GM19238 (cell line): ENCODE data around the gene GPSM3.
"Not testable (repeated sequence)": the region's sequence is repeated elsewhere in the genome, so short reads cannot be mapped to it uniquely, and the experiment has no call there.

Source experiments
- DNase-seq: peaks from one replicate; pipeline ENCODE4 v3.0.0; 2011; ENCODE audit warnings: low spot score; ENCODE audit not compliant: insufficient read length

Gene GPSM3

GRCh38 chr6:32151863-32152768 lies 40.3 kb downstream of the GPSM3 start, which contains the start of gene PRRT1:
PRRT1 (minus strand) TSS chr6:32151939; CDS start chr6:32151827, 112 bp downstream.
- no peak for DNase-seq

GRCh38 chr6:32151181-32151862 lies 41.1 kb downstream of the GPSM3 start:
- no peak for DNase-seq

- no peak for DNase-seq
Measured at GRCh38 chr6:32149932-32150870, 42.2 kb downstream of the GPSM3 start.

GRCh38 chr6:32149092-32149755 lies 43.2 kb downstream of the GPSM3 start:
- no peak for DNase-seq

GRCh38 chr6:32148289-32149091 lies 44.0 kb downstream of the GPSM3 start:
- DNase-seq: no peak

- no peak for DNase-seq
Measured at GRCh38 chr6:32147401-32148132, 44.9 kb downstream of the GPSM3 start.

GRCh38 chr6:32146687-32147086 lies 45.8 kb downstream of the GPSM3 start:
- no peak for DNase-seq

- DNase-seq: no peak
Measured at GRCh38 chr6:32146287-32146686, 46.2 kb downstream of the GPSM3 start.

GRCh38 chr6:32144238-32144637 lies 48.2 kb downstream of the GPSM3 start:
- not testable (repeated sequence) for DNase-seq
